H9 (cell line): ENCODE data around the gene ZMYND12. TPM values are rescaled to one million over a fixed set of nuclear protein-coding genes. Genes with fewer than 3 reads are reported as not detected.

ENCODE experiments used
- DNase-seq: peaks from one replicate; pipeline ENCODE4 v3.0.0-alpha.2; 2017
- H2AFZ ChIP-seq: one replicate; pipeline ENCODE4 v1.6.1; 2013; ENCODE audit warnings: mild to moderate bottlenecking, low read length, control low read depth, moderate library complexity
- H2AK5ac ChIP-seq: 2 replicates; pipeline ENCODE4 v1.6.1; 2013; ENCODE audit warnings: low read length, control low read depth, mixed read lengths; ENCODE audit not compliant: insufficient read length
- H2BK120ac ChIP-seq: one replicate; pipeline ENCODE4 v1.6.1; 2013; ENCODE audit warnings: low read depth, mild to moderate bottlenecking, low read length, control low read depth, inconsistent platforms; ENCODE audit not compliant: poor library complexity, severe bottlenecking
- H2BK12ac ChIP-seq: 2 replicates; pipeline ENCODE4 v1.6.1; 2013; ENCODE audit warnings: low read length, control low read depth, mixed read lengths, low read depth; ENCODE audit not compliant: insufficient read length
- H2BK15ac ChIP-seq: 2 replicates; pipeline ENCODE4 v1.6.1; 2013; ENCODE audit warnings: low read depth, low read length, control low read depth
- H2BK20ac ChIP-seq: one replicate; pipeline ENCODE4 v1.6.1; 2013; ENCODE audit warnings: low read depth, mild to moderate bottlenecking, low read length, control low read depth, inconsistent platforms; ENCODE audit not compliant: poor library complexity, severe bottlenecking
- H2BK5ac ChIP-seq: 2 replicates; pipeline ENCODE4 v1.6.1; 2013; ENCODE audit warnings: low read length, control low read depth, mixed read lengths; ENCODE audit not compliant: insufficient read length
- H3K14ac ChIP-seq: 2 replicates; pipeline ENCODE4 v1.6.1; 2013; ENCODE audit warnings: low read length, control low read depth; ENCODE audit not compliant: insufficient read depth
- H3K18ac ChIP-seq: 2 replicates; pipeline ENCODE4 v1.6.1; 2013; ENCODE audit warnings: low read depth, mild to moderate bottlenecking, mixed read lengths, low read length, control low read depth; ENCODE audit not compliant: insufficient read length
- H3K23ac ChIP-seq: 2 replicates; pipeline ENCODE4 v1.6.1; 2013; ENCODE audit warnings: low read length, control low read depth, mixed read lengths, low read depth; ENCODE audit not compliant: insufficient read length
- H3K23me2 ChIP-seq: 2 replicates; pipeline ENCODE4 v1.6.1; 2013; ENCODE audit warnings: low read depth, mild to moderate bottlenecking, mixed read lengths, low read length, control low read depth; ENCODE audit not compliant: insufficient read length, poor library complexity, severe bottlenecking
- H3K27ac ChIP-seq: 2 replicates; pipeline ENCODE4 v1.5.1; 2013; ENCODE audit warnings: low read length, control low read depth, mixed read lengths, low read depth; ENCODE audit not compliant: insufficient read length
- H3K27me3 ChIP-seq: 2 replicates; pipeline ENCODE4 v1.6.1; 2013; ENCODE audit warnings: low read length, control low read depth, inconsistent platforms; ENCODE audit not compliant: insufficient read depth
- H3K4ac ChIP-seq: 2 replicates; pipeline ENCODE4 v1.6.1; 2013; ENCODE audit warnings: low read depth, mild to moderate bottlenecking, control low read depth, inconsistent platforms, low read length, moderate library complexity
- H3K4me1 ChIP-seq: 2 replicates; pipeline ENCODE4 v1.6.1; 2013; ENCODE audit warnings: low read length, control low read depth, inconsistent platforms; ENCODE audit not compliant: insufficient read depth
- H3K4me2 ChIP-seq: 2 replicates; pipeline ENCODE4 v1.6.1; 2013; ENCODE audit warnings: low read length, control low read depth, mixed read lengths; ENCODE audit not compliant: insufficient read length, insufficient read depth
- H3K56ac ChIP-seq: 2 replicates; pipeline ENCODE4 v1.6.1; 2013; ENCODE audit warnings: low read depth, mild to moderate bottlenecking, mixed read lengths, low read length, control low read depth; ENCODE audit not compliant: insufficient read length
- H3K79me1 ChIP-seq: 2 replicates; pipeline ENCODE4 v1.6.1; 2013; ENCODE audit warnings: low read depth, mild to moderate bottlenecking, moderate library complexity, low read length, control low read depth, inconsistent platforms; ENCODE audit not compliant: insufficient read depth, poor library complexity, severe bottlenecking
- H3K79me2 ChIP-seq: 2 replicates; pipeline ENCODE4 v1.6.1; 2013; ENCODE audit warnings: low read length, control low read depth, inconsistent platforms; ENCODE audit not compliant: insufficient read depth
- H3K9ac ChIP-seq: 2 replicates; pipeline ENCODE4 v1.6.1; 2013; ENCODE audit warnings: low read length, control low read depth, mixed read lengths; ENCODE audit not compliant: insufficient read length; ENCODE audit errors: extremely low read depth
- H3K9me3 ChIP-seq: one replicate; pipeline ENCODE4 v1.6.1; 2013; ENCODE audit warnings: low read depth, low read length, inconsistent platforms; ENCODE audit not compliant: control insufficient read depth
- H3T11ph ChIP-seq: one replicate; pipeline ENCODE4 v1.6.1; 2013; ENCODE audit warnings: mild to moderate bottlenecking, low read length, control low read depth, inconsistent platforms
- H4K20me1 ChIP-seq: one replicate; pipeline ENCODE4 v1.6.1; 2013; ENCODE audit not compliant: control insufficient read depth, insufficient read length, insufficient read depth
- H4K5ac ChIP-seq: 2 replicates; pipeline ENCODE4 v1.6.1; 2013; ENCODE audit warnings: low read depth, mild to moderate bottlenecking, mixed read lengths, low read length, control low read depth; ENCODE audit not compliant: insufficient read length
- H4K8ac ChIP-seq: replicated peaks from 2 replicates; pipeline ENCODE4 v1.6.1; 2013; ENCODE audit warnings: low read length, control low read depth, mixed read lengths, low read depth; ENCODE audit not compliant: insufficient read length
- H4K91ac ChIP-seq: 2 replicates; pipeline ENCODE4 v1.6.1; 2013; ENCODE audit warnings: low read depth, mild to moderate bottlenecking, moderate library complexity, mixed read lengths, low read length, control low read depth; ENCODE audit not compliant: insufficient read length
- H3K27ac Mint-ChIP-seq, 3 experiments: 2 replicates in 2 of 3; 3 replicates in 1 of 3; pipeline ENCODE4 v1.8.0; 2020 to 2021; ENCODE audit warnings: mixed read lengths in 3 of 3, mild to moderate bottlenecking in 1 of 3, moderate library complexity in 1 of 3
- H3K27me3 Mint-ChIP-seq: 2 replicates; pipeline ENCODE4 v1.8.0; 2021; ENCODE audit warnings: low read depth, mild to moderate bottlenecking, moderate library complexity, mixed read lengths
- H3K36me3 Mint-ChIP-seq, 3 experiments: 2 replicates in 2 of 3; 3 replicates in 1 of 3; pipeline ENCODE4 v1.8.0; 2020 to 2021; ENCODE audit warnings: low read depth in 3 of 3, mixed read lengths in 3 of 3; ENCODE audit not compliant: insufficient read depth in 1 of 3
- H3K4me1 Mint-ChIP-seq, 2 experiments: 2 replicates each; pipeline ENCODE4 v1.8.0; 2020; ENCODE audit warnings: mixed read lengths in 2 of 2
- H3K4me3 Mint-ChIP-seq, 2 experiments: 2 replicates in 1 of 2; 3 replicates in 1 of 2; pipeline ENCODE4 v1.8.0; 2020 to 2021; ENCODE audit warnings: mild to moderate bottlenecking in 2 of 2, mixed read lengths in 2 of 2, moderate library complexity in 1 of 2
- H3K9me3 Mint-ChIP-seq, 2 experiments: 2 replicates in 1 of 2; 3 replicates in 1 of 2; pipeline ENCODE4 v1.8.0; 2020; ENCODE audit warnings: mild to moderate bottlenecking in 2 of 2, mixed read lengths in 2 of 2, moderate library complexity in 1 of 2
- CTCF ChIP-seq: fragments of 200-600 bp; sonication (generic); conservative IDR thresholded peaks from 3 replicates; pipeline ENCODE4 v1.8.0; 2021; ENCODE audit warnings: antibody characterized with exemption, mild to moderate bottlenecking
- WGBS: extraction: QIAGEN DNeasy Blood & Tissue Kit; methylation state at CpG from one replicate; pipeline ENCODE4 v1.1.7; 2013; ENCODE audit warnings: missing lambda C conversion rate, low lambda C conversion rate, mixed read lengths; ENCODE audit not compliant: insufficient read length; ENCODE audit errors: extremely low coverage; 5-methylcytosine and 5-hydroxymethylcytosine counted together
- total RNA-seq: library from RNA; stranded (reverse); gene quantifications from 2 replicates; pipeline ENCODE4 v1.2.1, GENCODE V29; 2021

Gene ZMYND12
- total RNA-seq, 1 experiment from 2014 or later = 0.42 TPM

- Histone ChIP-seq H2AFZ (no peak overlapping the region), H3K56ac (no peak overlapping the region), H3K4me2 (no peak overlapping the region), H3K79me1 (no peaks in the 10 kb centered on the region), H3K9me3 (no peaks in the 10 kb centered on the region), H2BK12ac (no peak overlapping the region), H3K4me1 (no peaks in the 10 kb centered on the region), H3K14ac (no peak overlapping the region), H3T11ph (no peak overlapping the region), H3K27me3 (no peaks in the 10 kb centered on the region), H3K4ac (no peak overlapping the region), H4K5ac (no peak overlapping the region), H4K20me1 (no peaks in the 10 kb centered on the region), H3K18ac (no peak overlapping the region), H3K9ac (no peak overlapping the region), H4K8ac (no peak overlapping the region), H2BK120ac (no peak overlapping the region), H3K23ac (no peak overlapping the region), H4K91ac (no peak overlapping the region), H3K23me2 (peaks cover 2% of the 10 kb centered on the region), H2AK5ac (no peak overlapping the region), H2BK5ac (no peak overlapping the region), H3K27ac (no peak overlapping the region), H2BK15ac (no peak overlapping the region), H2BK20ac (no peak overlapping the region), H3K79me2 (no peaks in the 10 kb centered on the region)
- Mint-ChIP-seq H3K4me3 (no peak overlapping the region), H3K27me3 (no peaks in the 10 kb centered on the region; the same call in 1 of the 2 replicates), H3K27ac (no peak overlapping the region), H3K9me3 (no peaks in the 10 kb centered on the region), H3K36me3 (no peaks in the 10 kb centered on the region), H3K4me1 (peaks cover 3 to 4% of the 10 kb centered on the region in 2 experiments)
- TF ChIP-seq CTCF = no peak
- no CpG with 5 or more reads among the region's 4 CpGs for WGBS
- no peak for DNase-seq
These were observed 20.8 kb upstream of the ZMYND12 start for GRCh38 chr1:42476605-42477004.
